BJ (cell line): ENCODE data around the gene SERTM1. TPM values are rescaled to one million over a fixed set of nuclear protein-coding genes. Genes with fewer than 3 reads are reported as not detected.

ENCODE experiments used
- CTCF ChIA-PET: fragments of 350-600 bp; formaldehyde crosslinking; extraction: SDS; loops from one replicate; lab custom pipeline; 2021; ENCODE audit warnings: antibody characterized with exemption, inconsistent platforms; lab: Yijun Ruan, JAX
- POLR2A ChIA-PET: fragments of 300-600 bp; sonication (Branson Sonifier 250); formaldehyde crosslinking; extraction: SDS; loops from one replicate; lab custom pipeline; 2021; ENCODE audit warnings: antibody characterized with exemption; lab: Charles Lee
- DNase-seq: peaks from one replicate; pipeline ENCODE4 v3.0.0-alpha.2; 2011; ENCODE audit warnings: low read depth
- H3K27me3 ChIP-seq: 2 replicates; pipeline ENCODE4 v1.6.0; 2011; ENCODE audit warnings: low read length; ENCODE audit not compliant: control insufficient read depth, insufficient read depth
- H3K36me3 ChIP-seq: 2 replicates; pipeline ENCODE4 v1.5.1; 2011; ENCODE audit warnings: low read length; ENCODE audit not compliant: control insufficient read depth, insufficient read depth
- H3K4me3 ChIP-seq: 2 replicates; pipeline ENCODE4 v1.5.1; 2011; ENCODE audit warnings: low read depth, mild to moderate bottlenecking, control low read depth, low read length
- polyA plus RNA-seq: library from polyadenylated mRNA; depleted of rRNA; stranded (reverse); fragments of >200 nt; gene quantifications from 2 replicates; pipeline ENCODE4 v1.2.3, GENCODE V29; 2011
- TF ChIP-seq, protein P1 (sequence below): IDR thresholded peaks from 2 replicates; pipeline ENCODE4 v1.5.1; 2011; ENCODE audit warnings: low read depth, mild to moderate bottlenecking, control low read depth, inconsistent platforms, low read length, moderate library complexity; ENCODE audit not compliant: insufficient read depth

SERTM1 gene
- polyA plus RNA-seq, 1 experiment: not detected

- Histone ChIP-seq H3K4me3 (no peak overlapping the region), H3K36me3 (no peaks in the 10 kb centered on the region), H3K27me3 (peaks cover 9% of the 10 kb centered on the region)
- TF ChIP-seq, protein P1, sequence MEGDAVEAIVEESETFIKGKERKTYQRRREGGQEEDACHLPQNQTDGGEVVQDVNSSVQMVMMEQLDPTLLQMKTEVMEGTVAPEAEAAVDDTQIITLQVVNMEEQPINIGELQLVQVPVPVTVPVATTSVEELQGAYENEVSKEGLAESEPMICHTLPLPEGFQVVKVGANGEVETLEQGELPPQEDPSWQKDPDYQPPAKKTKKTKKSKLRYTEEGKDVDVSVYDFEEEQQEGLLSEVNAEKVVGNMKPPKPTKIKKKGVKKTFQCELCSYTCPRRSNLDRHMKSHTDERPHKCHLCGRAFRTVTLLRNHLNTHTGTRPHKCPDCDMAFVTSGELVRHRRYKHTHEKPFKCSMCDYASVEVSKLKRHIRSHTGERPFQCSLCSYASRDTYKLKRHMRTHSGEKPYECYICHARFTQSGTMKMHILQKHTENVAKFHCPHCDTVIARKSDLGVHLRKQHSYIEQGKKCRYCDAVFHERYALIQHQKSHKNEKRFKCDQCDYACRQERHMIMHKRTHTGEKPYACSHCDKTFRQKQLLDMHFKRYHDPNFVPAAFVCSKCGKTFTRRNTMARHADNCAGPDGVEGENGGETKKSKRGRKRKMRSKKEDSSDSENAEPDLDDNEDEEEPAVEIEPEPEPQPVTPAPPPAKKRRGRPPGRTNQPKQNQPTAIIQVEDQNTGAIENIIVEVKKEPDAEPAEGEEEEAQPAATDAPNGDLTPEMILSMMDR: no peak
- DNase-seq: no peak
- ChIA-PET CTCF (no interaction called here), POLR2A (no interaction called here)
These were observed 755 bp downstream of the SERTM1 start for GRCh38 chr13:36674337-36675212.

DNA sequence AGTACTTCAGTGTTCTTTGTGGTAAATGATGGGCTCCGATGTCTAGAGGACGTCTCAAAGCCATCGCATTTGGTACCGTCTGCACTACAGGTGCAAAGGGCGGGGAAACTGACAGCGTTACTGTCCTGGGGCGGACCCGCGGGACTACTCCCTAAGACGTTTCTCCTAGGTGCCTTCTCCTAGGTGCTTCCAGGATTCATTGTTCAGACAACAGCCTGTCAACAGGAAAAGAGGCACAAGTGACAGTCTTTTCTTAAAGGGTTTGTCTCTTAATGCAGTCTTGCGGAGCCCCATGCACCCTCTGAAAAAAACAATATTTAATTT, 1.4 kb downstream of the SERTM1 start:
- H3K27me3 ChIP-seq: peaks cover 9% of the 10 kb centered on the region
- ChIA-PET CTCF (no interaction called here), POLR2A (no interaction called here)
- no peaks in the 10 kb centered on the region for H3K36me3 ChIP-seq
- TF ChIP-seq, protein P1: no peak
- DNase-seq: no peak
- no peak overlapping the region for H3K4me3 ChIP-seq

DNA sequence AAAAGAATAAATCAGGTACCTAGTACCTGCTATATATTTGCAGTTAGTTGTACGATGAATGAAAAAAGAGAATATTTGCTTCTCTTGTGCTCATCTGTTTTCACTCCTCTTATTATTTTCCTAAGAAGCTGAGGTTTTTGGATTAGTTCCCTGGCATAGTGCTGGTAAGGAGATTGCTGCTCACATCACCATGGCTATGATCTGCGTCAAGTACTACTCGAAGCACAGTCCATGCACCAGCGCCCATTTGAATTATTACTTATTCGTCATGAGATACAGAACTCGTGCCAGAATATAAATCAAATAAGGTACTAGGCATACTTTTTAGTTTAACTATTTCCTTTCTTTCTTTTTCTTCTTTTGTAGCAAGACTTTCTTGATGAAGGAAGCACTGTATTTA, 7.1 kb downstream of the SERTM1 start:
- DNase-seq: no peak
- TF ChIP-seq, protein P1: no peak
- no peak overlapping the region for H3K4me3 ChIP-seq
- CTCF ChIA-PET: no interaction called here
- POLR2A ChIA-PET: no interaction called here
- H3K27me3 ChIP-seq: no peaks in the 10 kb centered on the region
- H3K36me3 ChIP-seq: no peaks in the 10 kb centered on the region

DNA sequence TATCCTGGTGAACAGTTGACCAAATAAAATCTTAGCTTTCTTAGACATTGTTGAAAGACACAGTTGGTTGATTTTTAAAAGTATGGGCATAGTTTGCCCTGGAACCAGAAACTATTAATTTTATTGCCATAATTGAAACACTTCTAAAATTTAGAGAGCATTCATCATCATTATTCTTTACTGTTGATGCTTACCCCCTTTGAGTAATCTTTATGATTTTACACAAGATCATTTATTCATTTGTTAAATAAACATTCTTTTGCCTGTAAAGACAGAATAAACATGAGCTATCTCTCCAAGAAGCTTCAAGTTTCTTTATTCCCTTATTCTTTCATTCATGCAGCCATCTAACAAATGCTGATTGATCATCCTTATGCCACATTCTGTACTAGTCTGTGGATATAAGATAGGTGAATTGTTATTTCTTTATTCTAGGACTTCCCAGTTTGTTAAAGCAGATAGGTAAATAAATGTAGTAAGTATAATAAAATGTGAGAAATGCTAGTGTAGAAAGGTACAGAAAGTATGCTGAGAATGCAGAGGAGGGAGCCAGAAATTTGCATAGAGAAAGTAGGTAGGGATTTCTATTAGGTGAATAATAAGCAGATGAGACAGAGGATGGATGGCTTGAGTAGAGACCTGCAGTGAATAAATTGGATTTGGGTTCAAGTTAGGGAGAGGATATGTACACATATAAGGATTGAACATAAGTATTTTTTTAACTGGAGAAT, 8.2 kb downstream of the SERTM1 start:
- ChIA-PET CTCF (no interaction called here), POLR2A (no interaction called here)
- no peak overlapping the region for H3K4me3 ChIP-seq
- no peaks in the 10 kb centered on the region for H3K36me3 ChIP-seq
- no peak for DNase-seq
- TF ChIP-seq, protein P1: no peak
- H3K27me3 ChIP-seq: no peaks in the 10 kb centered on the region

GRCh38 chr13:36683701-36684100, 9.9 kb downstream of the SERTM1 start:
- Histone ChIP-seq H3K36me3 (no peaks in the 10 kb centered on the region), H3K4me3 (no peak overlapping the region), H3K27me3 (no peaks in the 10 kb centered on the region)
- ChIA-PET CTCF (no interaction called here), POLR2A (no interaction called here)
- no peak for DNase-seq
- TF ChIP-seq, protein P1: no peak
